Ovary (tissue), 7 donors: ENCODE measurements around the gene LASP1NB.

Experiments used
- DNase-seq, 5 donors: peaks; one replicate each; pipeline ENCODE4 v3.0.0-alpha.2; 2019 to 2020
- H3K27ac ChIP-seq, 2 donors: fragments of 200-600 bp; one replicate each; pipeline versions ENCODE4 v1.5.1 to v1.8.0; 2019 to 2022
- H3K27me3 ChIP-seq: fragments of 200-600 bp; one replicate; pipeline ENCODE4 v1.8.0; 2022
- H3K36me3 ChIP-seq: fragments of 200-600 bp; sonication (generic); one replicate; pipeline ENCODE4 v1.5.1; 2019
- H3K4me1 ChIP-seq: one replicate; pipeline ENCODE4 v1.8.1; 2013; ENCODE audit warnings: mild to moderate bottlenecking, moderate library complexity; ENCODE audit not compliant: insufficient read depth
- H3K4me3 ChIP-seq: fragments of 200-600 bp; sonication (generic); one replicate; pipeline ENCODE4 v1.5.1; 2017
- H3K9me3 ChIP-seq, 2 donors: fragments of 200-600 bp in 1 of 2; sonication (generic) in 1 of 2; one replicate each; pipeline versions ENCODE4 v1.5.1 to v1.8.1; 2013 to 2019; ENCODE audit warnings: mild to moderate bottlenecking in 1 of 2, moderate library complexity in 1 of 2
- EP300 ChIP-seq: sonication (generic); formaldehyde crosslinking; IDR thresholded peaks from one replicate; pipeline ENCODE4 v1.6.1; 2017; ENCODE audit warnings: antibody characterized with exemption
- POLR2A ChIP-seq: fragments of 450-650 bp; IDR thresholded peaks from one replicate; pipeline ENCODE4 v1.6.1; 2017; ENCODE audit warnings: antibody characterized with exemption, mild to moderate bottlenecking, moderate library complexity
- WGBS, 3 donors: extraction: QIAGEN DNeasy Blood & Tissue Kit in 1 of 3; methylation state at CpG; one replicate each; pipeline versions ENCODE4 v1.1.5 to v1.1.7; 2013 to 2017; 5-methylcytosine and 5-hydroxymethylcytosine counted together
- intact Hi-C, 4 donors: fragments of 100-400 bp; cut with DNase I; formaldehyde crosslinking; loops; one replicate each; pipeline versions ENCODE4 v1.11.0 to v1.15.1; 2022 to 2023
- TF ChIP-seq, protein P1 (sequence below), 3 donors: fragments of 450-650 bp in 2 of 3; fragments of 200-600 bp in 1 of 3; IDR thresholded peaks; one replicate each; pipeline versions ENCODE4 v1.5.1 to v1.8.0; 2016 to 2022; ENCODE audit warnings: antibody characterized with exemption in 3 of 3, mild to moderate bottlenecking in 1 of 3
- donor health status: DM: no; HTN: no; CAD: no; lungs with moderate emphysema.
- donor health status: DM: no; HTN: no; CAD: no.
- donor health status: Bipolar disorder and iron deficiency.
- donor health status: DM: no; HTN: no; CAD: no.
- donor health status: DM: yes; HTN: yes; CAD: no.

The LASP1NB gene

DNA sequence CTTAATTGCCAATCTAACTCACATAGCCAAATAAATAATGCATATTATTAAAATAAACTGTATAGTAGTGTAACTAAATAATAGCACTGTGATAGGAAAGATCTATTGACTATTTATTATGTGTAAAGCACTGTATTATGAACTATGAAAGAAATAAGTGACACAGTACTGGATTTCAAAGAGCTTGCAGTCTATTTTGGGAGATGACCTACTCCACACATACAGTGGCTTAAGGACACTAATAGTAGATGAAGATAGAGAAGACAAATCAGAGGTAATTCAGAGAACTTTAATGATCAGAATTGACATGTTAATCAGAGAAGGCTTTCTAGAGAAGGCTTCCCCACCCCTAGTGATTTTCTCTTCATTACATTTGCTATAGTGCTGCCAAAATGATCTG, 14.6 kb downstream of the LASP1NB start:
- Histone ChIP-seq H3K27ac (no peak overlapping the region), H3K4me1 (no peaks in the 10 kb centered on the region), H3K36me3 (no peaks in the 10 kb centered on the region), H3K4me3 (no peak overlapping the region), H3K27me3 (no peaks in the 10 kb centered on the region), H3K9me3 (no peaks in the 10 kb centered on the region)
- intact Hi-C loops = no loop called here
- DNase-seq = no peak
- TF ChIP-seq POLR2A (no peak), EP300 (no peak)
- TF ChIP-seq, protein P1, sequence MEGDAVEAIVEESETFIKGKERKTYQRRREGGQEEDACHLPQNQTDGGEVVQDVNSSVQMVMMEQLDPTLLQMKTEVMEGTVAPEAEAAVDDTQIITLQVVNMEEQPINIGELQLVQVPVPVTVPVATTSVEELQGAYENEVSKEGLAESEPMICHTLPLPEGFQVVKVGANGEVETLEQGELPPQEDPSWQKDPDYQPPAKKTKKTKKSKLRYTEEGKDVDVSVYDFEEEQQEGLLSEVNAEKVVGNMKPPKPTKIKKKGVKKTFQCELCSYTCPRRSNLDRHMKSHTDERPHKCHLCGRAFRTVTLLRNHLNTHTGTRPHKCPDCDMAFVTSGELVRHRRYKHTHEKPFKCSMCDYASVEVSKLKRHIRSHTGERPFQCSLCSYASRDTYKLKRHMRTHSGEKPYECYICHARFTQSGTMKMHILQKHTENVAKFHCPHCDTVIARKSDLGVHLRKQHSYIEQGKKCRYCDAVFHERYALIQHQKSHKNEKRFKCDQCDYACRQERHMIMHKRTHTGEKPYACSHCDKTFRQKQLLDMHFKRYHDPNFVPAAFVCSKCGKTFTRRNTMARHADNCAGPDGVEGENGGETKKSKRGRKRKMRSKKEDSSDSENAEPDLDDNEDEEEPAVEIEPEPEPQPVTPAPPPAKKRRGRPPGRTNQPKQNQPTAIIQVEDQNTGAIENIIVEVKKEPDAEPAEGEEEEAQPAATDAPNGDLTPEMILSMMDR (IDR thresholded peaks at IDR 0.05) = no peak

DNA sequence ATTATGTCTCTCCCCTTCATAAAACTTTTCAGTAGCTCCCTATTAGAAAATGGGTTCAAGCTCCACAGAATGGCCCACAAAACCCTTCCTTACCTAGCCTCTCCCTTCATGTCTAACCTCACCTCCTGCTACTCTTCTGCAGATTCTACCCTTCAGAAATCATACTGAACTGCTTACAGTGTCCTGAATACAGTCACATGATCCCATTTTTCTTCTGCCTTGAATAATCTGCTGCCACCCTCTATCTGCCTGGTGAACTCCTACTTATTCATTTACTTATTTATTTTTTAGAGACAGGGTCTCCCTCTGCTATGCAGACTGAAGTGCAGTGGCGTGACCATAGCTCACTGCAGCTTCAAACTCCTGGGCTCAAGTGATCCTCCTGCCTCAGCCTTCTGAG, 15.0 kb downstream of the LASP1NB start:
- DNase-seq = no peak
- no peaks in the 10 kb centered on the region for H3K36me3 ChIP-seq
- no peak overlapping the region for H3K27ac ChIP-seq
- H3K4me1 ChIP-seq = no peaks in the 10 kb centered on the region
- no peaks in the 10 kb centered on the region for H3K27me3 ChIP-seq
- no peaks in the 10 kb centered on the region for H3K9me3 ChIP-seq
- intact Hi-C loops = no loop called here
- H3K4me3 ChIP-seq = no peak overlapping the region
- 91 to 97% (median 97%) methylated on average over 1 of the region's 1 CpG for WGBS, 3 donors
- TF ChIP-seq, protein P1 (IDR thresholded peaks at IDR 0.05) = no peak
- TF ChIP-seq EP300 = no peak
- no peak for TF ChIP-seq POLR2A

DNA sequence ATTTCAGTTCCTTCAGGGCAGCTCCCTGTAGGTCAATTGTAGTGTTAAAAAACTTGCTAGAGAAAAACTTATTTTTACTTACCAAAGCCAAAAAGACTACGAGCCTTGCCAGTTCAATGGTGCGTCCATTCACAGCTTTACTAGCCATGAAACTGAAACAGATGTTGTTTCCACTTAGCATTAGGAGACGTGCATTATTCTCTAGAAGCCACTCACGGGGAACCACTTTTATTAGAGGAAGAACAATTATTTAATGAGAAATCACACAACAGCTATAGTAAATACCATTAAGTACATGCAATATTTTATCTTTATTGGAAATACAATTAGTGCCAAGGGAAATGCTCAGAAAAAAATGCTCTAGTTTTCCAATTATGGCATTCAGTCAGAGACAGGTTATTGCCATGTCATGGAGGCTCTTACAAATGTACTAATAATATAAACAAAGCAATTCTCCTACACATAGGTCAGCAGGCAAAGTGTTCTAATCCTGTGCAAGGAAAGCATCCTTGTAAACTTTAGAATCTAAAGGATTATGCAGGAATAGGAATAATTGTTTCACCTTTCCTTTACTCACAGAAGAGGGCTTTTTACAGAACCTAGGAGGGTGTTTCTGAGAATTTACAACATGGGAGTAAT, 17.4 kb downstream of the LASP1NB start:
- WGBS, 3 donors = 8 to 16% (median 13%) methylated on average over 4 of the region's 4 CpGs
- no peak overlapping the region for H3K4me3 ChIP-seq

DNA sequence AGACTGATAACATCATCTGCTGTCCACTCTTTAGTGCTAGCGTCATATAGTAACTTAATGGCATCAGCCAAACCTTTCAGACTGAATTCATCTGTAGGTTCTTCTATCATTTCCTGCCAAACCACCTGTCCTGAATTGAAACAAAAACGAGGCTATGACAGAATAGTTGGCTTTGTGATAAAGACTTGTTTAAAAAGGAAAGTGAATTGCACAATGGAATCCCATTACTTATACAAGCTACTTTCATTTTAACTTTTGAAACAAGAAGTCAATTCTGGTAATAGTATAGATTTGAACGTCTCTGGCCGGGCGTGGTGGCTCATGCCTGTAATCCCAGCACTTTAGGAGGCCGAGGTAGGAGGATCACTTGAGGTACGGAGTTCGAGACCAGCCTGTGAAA, 18.2 kb downstream of the LASP1NB start:
- no peak for DNase-seq
- Histone ChIP-seq H3K9me3 (no peaks in the 10 kb centered on the region), H3K27me3 (no peaks in the 10 kb centered on the region), H3K4me1 (no peaks in the 10 kb centered on the region), H3K36me3 (no peaks in the 10 kb centered on the region), H3K27ac (no peak overlapping the region), H3K4me3 (no peak overlapping the region)
- 72 to 83% (median 79%) methylated on average over 8 of the region's 8 CpGs for WGBS, 3 donors
- intact Hi-C loops = no loop called here
- TF ChIP-seq, protein P1 (IDR thresholded peaks at IDR 0.05) = no peak
- TF ChIP-seq EP300 = no peak
- TF ChIP-seq POLR2A = no peak

More for the DNA sequence above, 17.4 kb downstream of the LASP1NB start:
- Histone ChIP-seq H3K27ac (no peak overlapping the region), H3K9me3 (no peaks in the 10 kb centered on the region), H3K36me3 (no peaks in the 10 kb centered on the region), H3K27me3 (no peaks in the 10 kb centered on the region), H3K4me1 (no peaks in the 10 kb centered on the region)
- intact Hi-C loops = no loop called here
- TF ChIP-seq EP300 (no peak), POLR2A (no peak)
- TF ChIP-seq, protein P1 (IDR thresholded peaks at IDR 0.05) = no peak
- no peak for DNase-seq
